ENCODE data around the gene MEGF11.
"Not testable (repeated sequence)": the region's sequence is repeated elsewhere in the genome, so short reads cannot be mapped to it uniquely, and the experiment has no call there.

Gene MEGF11

DNA sequence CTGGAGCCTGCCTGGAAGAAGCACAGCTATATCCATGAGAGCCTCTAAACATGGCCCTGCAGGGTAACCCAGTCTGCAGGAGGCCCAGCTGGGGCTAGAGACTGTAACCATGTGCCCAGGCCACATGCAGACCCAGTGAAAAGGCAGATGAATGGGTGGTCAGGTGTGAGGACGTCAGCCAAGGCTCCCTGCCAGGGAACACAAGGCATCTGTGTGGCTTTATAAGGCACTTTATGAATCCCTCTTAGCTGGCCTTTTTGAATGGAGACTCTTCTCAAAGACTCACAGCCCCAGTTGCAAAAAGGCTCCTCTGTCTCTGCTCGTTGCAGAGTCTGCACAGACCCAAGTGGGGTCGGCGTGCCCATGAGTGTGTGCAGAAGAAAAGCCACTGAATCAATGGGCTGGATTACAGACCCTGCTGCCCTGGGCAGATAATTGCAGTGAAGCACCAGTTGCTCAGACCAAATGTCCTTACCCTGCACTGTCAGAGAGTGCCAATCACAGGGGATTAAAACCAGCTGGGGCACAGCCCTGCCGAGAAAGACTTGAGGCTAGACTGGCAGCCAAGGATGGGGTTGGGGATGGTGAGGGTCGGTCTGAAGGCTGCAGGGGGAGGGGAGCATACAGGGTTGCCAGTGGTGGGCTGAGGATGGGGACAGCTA is 230.1 kb downstream of the MEGF11 start:
- H3K4me3 ChIP-seq: no peak overlapping the region
- no peak overlapping the region for H3K27ac ChIP-seq

DNA sequence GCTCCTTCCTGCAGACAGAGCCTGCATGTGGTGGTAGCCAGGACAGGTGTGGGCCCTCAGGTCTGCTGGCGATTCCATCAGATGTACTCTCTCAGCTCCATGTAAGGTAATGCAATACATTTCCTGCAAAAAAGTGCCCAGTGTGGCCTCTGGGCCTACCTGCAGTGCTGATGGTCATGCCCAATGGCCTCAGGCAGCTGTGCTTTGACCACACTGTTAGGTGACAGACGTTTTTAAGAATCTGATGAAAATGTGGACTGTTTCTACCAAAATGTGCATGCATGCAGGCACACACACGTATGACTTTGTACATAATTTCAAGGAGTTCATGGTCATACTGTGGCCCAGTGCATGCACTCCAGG is 231.4 kb downstream of the MEGF11 start:
- H3K4me3 ChIP-seq: no peak overlapping the region
- no peak overlapping the region for H3K27ac ChIP-seq

DNA sequence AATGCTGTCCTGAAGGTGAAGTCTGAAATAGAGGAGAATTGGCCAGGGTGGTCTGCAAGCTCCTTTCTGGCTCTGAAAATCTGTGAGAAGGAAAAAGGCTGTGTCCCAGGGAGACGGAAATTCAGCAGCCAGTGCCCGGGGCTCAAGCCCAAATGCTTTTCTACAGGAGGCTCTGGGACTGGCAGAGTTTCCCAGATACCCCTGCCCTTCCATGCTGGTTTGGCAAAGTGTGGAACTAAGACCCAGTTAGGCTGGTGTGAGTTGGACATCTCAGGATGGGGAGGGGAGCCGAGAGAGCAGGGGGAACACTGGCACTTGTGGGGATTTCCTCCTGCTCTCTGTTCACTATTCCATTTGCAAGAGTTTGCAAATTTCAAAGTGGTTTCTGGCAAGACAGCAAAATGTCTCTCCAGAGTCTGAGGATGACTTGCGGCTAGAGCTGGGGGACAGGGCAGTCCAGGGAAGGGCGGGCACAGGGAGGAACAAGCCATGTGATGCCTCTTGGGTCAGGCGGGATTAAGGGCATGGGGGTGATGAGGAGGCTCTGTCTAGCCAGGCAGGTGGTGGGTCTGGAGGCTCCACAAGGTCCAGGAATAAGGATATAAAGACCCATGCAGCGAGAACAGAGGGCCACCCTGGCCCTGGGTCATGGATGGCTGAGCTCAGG is 231.9 kb downstream of the MEGF11 start:
- H3K4me3 ChIP-seq: no peak overlapping the region
- H3K27ac ChIP-seq: no peak overlapping the region

DNA sequence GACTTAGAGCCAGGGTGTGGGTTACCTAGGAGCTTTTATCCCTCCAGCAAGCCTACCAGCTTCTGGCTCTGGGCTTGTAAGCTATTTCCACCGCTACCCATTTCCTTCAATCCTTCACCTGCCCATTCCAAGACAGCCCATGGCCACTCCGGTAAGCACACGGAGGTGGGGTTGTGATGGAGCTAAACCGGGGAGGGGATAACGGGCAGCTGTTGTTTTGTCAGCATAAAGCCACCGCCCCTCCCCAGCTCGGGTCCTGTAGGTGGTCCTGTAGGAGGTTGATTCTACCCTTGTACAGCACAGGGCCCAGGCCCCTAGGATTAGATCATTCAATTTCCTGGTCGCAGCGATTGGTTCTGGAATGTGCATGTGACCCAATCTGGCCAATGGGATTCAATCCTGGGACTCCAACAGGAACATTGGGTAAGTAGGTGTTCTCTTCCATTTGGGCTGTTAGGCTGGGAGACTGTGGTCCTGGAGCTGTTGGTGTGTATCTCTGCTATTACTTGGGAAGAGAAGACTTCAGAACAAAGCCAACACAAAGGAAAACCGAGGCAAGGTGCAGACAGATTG is 233.6 kb downstream of the MEGF11 start:
- H3K4me3 ChIP-seq: no peak overlapping the region
- H3K27ac ChIP-seq: no peak overlapping the region

DNA sequence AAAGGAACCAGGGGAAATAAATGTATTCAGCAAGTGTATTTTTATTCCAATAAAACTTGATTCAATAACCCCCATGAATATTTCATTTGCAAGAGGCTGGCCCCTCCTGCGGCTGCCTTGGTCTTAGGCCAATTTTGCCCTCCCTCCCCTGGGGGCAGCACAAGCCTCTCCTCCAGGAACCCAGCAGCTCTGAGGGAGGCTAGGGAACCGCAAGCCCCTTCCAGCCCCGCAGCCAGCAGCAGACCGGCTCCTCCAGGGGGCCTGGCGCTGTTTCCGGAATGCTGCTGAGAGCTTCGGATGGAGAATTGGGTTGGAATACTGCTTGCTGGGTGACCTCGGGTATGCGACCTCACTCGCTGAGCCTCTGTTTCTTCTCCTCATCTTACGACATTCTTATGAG is 234.2 kb downstream of the MEGF11 start:
- Histone ChIP-seq H3K4me3 (no peak overlapping the region), H3K27ac (no peak overlapping the region)

DNA sequence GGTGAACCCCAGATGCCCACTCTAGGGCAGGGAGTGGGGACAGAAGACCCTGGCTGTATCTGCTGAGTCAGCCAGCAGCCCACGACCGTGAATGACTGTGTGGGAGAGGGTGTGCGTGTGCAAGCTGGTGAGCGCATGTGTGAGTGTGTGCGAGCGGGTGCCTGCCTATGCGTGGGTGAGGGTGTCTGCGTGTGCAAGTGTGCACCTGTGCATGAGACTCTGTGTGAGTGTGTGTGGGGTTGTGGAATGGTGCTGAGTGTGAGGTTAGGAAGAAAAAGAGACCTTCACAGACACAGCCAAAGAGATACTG is 235.1 kb downstream of the MEGF11 start:
- no peak overlapping the region for H3K27ac ChIP-seq
- no peak overlapping the region for H3K4me3 ChIP-seq

DNA sequence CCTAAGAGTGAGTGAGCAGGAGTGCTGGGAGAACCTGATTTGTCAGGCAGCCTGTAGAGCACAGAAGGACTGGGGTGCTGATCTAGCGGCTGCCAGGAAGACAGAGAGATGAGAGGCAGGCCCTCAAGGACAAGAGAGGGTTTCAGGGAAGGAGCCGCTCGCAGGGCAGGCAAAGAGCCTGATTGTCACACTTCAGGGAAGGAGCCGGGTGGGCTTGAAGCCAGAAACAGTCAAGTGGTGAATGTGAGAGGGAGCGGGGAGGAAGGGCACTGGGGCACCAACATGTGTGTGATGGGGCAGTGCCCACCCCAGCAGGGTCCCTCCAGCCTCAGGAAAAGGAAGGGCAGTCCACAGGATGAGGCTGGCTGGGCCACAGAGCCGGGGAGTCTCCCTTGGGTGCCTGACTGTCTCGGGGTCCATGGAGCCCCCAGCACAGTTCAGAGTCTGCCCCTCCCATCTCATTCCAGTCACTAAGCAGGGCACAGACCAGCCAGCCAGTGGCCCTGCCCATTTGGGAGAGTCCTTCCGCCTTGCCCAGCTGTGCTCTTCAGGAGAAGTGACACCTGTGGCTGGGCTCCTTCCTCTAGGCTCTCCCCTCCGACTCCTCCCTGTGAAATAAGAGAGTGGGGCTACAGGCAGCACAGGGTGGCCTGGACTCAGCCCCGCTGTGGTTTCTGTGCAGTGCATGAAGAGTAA is 235.6 kb downstream of the MEGF11 start:
- Histone ChIP-seq H3K4me3 (no peak overlapping the region), H3K27ac (no peak overlapping the region)

DNA sequence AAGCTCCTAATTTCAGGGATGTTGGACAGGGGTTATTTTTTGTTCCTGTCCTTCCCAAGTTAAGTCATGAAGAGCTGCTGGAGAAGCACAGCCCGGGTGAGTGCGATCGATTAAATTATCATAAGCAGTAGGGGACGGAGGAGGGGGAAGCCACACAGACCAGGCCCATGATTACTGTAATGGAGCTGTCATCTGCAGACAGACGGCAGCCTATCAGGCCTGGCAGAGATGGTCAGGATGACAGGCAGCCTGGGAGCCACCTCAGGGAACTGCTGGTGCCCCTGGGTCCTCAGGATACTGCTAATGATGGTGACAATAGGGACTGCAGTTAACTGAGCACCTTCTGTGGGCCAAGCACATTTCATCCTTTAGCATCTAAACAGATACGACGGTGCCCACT is 236.6 kb downstream of the MEGF11 start:
- Histone ChIP-seq H3K27ac (no peak overlapping the region), H3K4me3 (no peak overlapping the region)

DNA sequence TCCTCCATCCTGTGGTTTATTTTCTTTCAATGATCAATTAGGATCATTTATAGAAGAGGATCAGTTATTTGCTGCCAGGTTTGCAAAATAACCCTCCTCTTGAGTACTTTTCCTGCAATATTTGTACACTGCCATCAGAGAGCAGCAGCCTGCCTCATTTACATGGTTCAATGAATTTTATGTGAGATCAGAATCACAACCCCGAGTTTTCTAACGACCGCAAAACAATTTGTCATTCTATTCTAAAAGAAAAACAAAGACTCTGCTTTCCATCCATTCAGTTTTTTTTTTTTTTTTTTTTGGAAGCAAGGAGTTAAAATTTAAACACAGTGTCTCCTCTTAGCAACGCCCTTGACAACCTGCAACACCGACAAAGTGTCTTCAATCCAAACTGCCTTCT is 237.4 kb downstream of the MEGF11 start:
- no peak overlapping the region for H3K27ac ChIP-seq
- no peak overlapping the region for H3K4me3 ChIP-seq

DNA sequence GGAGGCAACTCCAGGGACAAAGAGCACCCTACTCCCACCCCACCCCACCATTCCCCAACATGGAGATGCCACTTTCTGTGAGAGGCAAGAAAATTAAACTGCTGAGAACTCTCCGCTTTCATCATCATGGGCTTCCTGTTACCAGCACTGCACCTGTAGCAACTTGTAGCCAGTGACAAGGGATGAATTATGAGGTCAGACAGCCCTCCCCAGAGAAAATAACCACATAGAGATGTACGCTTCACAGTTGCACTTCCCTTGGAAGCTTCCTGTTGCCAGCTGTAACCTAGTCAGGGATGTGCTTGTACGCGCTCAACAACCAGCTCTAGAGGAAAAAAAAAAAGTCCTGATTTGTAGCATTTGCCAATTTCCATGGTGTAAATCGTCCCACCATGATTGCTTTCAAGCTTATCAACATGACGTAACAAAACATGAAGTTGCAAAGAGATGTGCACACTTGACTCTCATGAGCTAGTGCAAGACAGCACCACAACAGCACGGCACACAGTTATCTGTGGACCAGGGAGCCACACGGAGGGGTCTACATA is 238.8 kb downstream of the MEGF11 start:
- no peak overlapping the region for H3K4me3 ChIP-seq
- H3K27ac ChIP-seq: no peak overlapping the region

DNA sequence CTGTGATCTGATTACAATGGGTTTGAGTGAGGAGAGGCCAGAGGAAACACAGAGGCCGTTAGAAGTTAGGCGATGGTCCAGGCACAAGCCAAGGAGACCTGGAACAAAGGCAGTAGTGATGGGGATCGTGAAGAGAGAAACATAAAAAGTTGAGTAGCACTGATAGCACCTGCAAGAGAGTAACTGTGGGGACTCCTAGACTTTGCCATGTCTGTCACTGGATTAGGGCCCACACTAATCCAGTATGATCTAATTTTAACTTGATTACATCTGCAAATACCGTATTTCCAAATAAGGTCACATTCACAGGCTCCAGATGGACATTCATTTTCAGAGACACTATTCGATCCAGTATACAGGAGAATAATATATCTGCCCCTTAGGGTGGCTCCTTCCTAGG is 239.5 kb downstream of the MEGF11 start:
- Histone ChIP-seq H3K4me3 (no peak overlapping the region), H3K27ac (no peak overlapping the region)

DNA sequence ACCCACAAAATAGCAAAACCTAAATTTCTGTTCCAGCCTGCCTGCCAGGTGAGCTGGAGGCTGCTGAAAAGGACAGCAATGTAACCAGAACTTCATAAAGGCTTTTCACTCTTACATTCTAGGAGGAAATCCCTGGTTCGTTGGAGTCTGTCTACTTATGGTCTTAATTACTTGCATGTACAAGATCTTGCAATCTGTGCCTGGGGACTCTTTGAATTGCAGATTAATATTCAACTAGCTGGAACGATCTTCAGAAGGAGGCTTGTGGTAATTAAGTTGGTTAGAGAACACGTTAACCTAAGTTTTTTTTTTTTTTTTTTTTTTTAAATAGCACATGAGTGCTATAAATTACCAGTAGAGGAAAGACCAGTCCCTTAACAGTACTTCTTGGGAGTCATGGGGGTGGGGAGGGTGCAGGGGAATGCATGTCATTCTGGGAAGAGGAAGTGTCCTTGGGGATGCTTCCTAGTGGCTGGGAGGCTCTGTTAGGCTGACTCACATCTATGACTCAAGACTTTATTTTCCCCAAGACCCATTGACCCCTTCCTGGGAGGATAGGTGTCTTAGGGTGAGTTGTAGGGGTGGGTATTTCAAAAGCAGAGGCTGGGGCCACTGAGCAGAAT is 244.5 kb downstream of the MEGF11 start:
- H3K4me3 ChIP-seq: no peak overlapping the region
- no peak overlapping the region for H3K27ac ChIP-seq

DNA sequence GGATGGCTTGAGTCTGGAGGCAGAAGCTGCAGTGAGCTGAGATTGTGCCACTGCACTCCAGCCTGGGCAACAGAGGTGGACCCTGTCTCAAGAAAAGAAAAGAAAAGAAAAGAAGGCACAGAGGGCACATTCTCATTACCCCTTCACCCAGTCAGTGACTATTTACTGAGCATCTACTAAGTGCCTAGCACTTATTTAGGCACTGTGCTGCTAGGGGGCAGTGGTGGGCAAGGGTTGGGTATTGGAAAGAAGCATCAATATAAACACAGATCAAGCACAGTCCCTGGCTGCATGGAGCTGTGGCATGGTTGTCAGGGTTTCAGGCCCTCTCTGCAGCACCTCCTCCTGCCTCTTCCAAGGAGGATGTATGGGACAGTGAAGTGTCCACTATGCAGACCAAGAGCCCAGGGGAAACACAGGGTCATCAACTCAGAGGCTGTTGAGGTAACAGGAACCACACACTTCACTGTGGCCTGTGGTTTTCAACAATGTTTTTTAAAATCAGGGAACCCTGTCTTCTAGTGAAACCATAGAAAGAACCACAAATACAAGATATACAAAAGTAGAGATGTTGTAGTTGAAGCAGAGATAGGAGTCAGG is 245.8 kb downstream of the MEGF11 start:
- H3K4me3 ChIP-seq: no peak overlapping the region
- H3K27ac ChIP-seq: no peak overlapping the region

DNA sequence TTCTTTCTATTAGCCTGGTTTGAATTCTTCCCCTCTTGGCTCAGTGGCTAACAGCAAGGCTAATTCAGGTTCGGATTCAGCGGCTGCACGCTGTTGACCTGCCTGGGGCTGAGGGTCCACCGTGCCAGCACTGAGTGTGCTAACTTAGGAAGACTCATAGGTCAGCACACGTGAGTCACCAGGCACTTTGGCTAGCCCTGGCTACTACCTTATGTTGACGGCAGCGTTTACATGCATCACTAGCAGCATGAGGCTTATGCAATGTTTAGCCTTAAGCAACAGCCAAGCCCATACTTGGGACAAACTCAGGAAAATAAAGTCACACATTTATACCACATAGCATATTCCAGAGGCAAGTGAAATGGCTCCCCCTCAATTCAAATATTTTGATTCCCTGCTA is 246.6 kb downstream of the MEGF11 start:
- no peak overlapping the region for H3K27ac ChIP-seq
- H3K4me3 ChIP-seq: no peak overlapping the region

DNA sequence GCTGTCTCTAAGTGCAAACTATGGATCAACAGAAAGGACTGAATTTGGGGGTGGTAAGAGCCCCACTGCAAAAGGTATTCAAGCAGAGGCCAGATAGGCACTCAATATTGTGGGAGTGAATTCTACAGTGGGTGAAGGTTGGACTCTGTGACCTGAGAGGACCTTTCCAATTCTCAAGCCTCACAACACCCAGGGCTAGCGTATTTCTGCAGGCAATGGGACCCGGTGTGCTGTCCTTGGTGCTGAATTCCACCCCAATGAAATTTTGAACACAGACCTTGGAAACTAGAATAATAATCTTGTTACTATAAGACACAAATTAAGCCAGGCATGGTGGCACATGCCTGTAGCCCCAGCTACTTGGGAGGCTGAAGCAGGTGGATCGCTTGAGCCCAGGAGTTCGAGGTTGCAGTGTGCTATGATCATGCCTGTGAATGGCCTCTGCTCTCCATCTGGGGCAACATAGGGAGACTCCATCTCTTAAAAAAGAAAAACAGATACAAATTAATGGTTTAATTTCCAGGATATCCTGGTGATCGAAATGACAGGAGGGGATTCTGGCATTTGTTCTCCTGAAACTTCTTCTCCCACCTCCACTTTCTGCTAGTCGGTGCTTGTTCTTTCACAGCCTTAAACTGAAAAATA is 248.8 kb downstream of the MEGF11 start:
- Histone ChIP-seq H3K4me3 (no peak overlapping the region), H3K27ac (no peak overlapping the region)

DNA sequence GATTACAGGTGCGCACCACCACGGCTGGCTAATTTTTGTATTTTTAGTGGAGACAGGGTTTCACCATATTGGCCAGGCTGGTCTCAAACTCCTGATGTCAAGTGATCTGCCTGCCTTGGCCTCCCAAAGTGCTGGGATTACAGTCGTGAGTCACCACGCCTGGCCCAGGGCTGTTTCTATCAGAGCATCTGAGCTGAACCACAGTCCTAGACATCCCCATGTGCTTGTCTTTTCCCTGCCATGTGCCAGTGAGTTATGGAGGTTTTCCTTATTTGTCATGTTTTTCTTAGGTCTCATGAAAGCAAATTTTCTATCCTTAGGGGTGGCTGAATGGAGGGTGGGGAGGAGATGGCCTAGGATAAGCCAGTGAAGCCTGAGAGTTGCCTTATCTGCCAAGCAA is 250.4 kb downstream of the MEGF11 start:
- not testable (repeated sequence) for H3K4me3 ChIP-seq, H3K27ac ChIP-seq

DNA sequence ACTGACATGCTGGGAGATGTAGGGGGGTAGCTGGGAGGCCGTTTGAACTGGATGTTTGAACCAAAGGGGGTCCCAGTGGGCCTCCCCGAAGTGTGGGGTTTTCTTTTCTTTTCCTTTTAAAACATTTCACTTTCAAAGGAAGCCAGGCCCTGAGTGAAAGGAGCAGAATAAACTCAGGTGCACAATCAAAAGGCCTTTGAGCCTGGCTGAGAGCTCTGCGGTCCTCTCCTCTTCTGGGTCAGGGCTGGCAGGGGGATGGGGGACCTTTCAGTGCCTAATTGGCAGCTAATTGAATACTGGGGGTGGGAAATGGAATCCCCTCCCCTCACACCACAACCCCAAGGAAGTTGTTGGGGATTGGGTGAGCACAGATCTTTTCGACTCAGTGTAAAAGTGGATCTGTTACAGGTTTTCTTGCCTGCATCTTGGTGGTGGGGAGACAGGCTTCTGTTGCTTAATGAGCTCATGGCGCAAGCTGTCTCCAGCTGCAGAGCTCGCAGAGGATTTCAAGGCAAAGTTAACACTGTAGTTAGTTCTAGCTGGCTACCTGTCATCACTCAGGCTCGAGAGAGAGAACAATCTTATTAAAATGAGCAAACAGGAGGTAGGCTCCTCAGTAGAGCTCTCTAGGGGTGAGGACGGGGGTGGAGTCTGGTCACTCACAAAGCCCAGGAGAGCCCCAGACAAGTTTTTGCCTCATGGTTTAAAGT is 251.7 kb downstream of the MEGF11 start:
- H3K27ac ChIP-seq: no peak overlapping the region
- H3K4me3 ChIP-seq: no peak overlapping the region

DNA sequence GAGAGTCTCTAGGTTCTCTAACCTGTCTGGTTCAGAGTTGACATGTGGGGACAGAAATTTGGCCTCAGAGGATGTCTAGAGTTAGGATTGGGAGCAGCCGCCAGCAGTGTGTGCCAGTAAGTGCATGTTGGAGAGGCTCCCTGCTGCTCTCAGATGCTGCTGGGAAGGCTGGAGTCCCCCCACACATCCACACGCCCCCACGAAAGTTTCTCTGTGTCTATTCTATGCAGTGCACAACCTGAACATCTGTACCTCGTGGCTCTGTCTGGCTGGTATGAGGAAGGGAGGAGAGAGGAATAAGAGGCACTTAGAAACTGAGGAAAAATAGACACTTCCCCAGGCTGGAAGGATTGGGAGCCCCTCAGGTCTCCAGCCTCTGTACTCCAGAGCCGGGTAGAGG is 252.5 kb downstream of the MEGF11 start:
- no peak overlapping the region for H3K27ac ChIP-seq
- H3K4me3 ChIP-seq: no peak overlapping the region

DNA sequence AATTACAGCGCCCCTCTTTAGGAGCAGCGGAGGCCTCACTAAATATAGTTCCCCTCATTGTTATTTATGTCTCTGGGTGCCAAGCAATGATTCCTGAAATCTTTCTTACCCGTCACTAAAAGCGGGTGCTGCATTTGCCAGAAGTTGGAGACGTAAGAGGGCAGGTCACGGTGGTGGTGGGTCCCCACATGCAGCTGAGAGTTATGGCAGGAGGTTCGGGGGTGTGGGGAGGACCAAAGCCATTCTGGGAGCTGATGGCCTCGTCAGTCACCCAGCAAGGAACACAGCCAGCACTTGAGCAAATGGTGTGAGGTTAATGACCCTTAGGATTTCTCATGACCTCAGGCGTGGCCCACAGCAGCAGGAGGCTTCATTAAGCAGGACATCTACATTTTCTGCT is 255.1 kb downstream of the MEGF11 start:
- Histone ChIP-seq H3K27ac (no peak overlapping the region), H3K4me3 (no peak overlapping the region)
